GM20000 (cell line): Measurements from ENCODE around the gene RPL19.
A peak's percentile ranks its signal among the peaks of the same experiment; 100 is the strongest.

ENCODE experiments used
- DNase-seq: peaks from one replicate; pipeline ENCODE4 v3.0.0; 2012; ENCODE audit warnings: low spot score
- TF ChIP-seq, protein P1 (sequence below): IDR thresholded peaks from 2 replicates; pipeline ENCODE4 v1.5.1; 2012; ENCODE audit warnings: mild to moderate bottlenecking, control low read depth; ENCODE audit errors: extremely low read depth, missing control alignments

Gene RPL19

DNA sequence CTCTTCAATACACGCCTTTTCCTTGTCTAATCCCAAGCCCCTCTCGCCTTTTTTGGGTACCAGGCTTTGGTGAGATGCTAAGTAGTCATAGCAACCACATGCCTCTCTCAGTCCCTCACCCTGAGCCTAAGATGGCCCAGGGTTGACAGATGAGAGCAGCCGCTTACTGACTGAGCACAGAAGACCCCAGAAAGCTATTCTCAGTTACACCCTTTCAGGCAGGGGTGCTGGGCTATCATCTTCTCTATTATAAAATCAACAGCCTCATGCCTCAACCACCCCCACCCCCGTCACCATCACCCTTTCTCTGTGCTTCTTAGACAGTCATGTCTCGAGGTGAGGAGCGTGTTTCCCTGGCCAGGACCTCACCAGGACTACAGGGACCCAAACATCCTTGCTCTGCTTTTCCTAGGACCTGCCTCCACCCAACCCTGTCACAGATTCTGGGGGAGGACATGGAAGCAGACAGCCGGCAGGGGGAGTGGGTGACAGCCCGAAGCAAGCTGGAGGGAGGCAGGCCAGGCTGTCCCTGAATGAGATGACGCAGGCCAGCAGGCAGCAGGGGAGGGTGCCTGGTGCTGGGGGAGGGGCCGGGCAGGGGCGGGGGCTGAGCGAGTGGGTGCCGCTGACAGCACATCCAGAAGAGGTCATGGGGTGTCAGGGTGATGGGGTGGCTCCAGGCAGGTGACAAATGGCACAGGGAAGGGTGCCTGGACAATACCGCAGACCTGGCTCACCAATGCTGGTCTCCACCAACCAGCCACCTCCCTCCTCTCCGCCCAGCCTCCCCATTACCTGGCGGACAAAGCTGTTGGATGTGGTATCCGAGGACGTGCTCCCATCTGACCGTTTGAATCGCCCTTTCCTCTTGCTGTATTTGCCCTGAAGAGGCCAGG, 5.7 kb upstream of the RPL19 start:
- TF ChIP-seq, protein P1, sequence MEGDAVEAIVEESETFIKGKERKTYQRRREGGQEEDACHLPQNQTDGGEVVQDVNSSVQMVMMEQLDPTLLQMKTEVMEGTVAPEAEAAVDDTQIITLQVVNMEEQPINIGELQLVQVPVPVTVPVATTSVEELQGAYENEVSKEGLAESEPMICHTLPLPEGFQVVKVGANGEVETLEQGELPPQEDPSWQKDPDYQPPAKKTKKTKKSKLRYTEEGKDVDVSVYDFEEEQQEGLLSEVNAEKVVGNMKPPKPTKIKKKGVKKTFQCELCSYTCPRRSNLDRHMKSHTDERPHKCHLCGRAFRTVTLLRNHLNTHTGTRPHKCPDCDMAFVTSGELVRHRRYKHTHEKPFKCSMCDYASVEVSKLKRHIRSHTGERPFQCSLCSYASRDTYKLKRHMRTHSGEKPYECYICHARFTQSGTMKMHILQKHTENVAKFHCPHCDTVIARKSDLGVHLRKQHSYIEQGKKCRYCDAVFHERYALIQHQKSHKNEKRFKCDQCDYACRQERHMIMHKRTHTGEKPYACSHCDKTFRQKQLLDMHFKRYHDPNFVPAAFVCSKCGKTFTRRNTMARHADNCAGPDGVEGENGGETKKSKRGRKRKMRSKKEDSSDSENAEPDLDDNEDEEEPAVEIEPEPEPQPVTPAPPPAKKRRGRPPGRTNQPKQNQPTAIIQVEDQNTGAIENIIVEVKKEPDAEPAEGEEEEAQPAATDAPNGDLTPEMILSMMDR: no peak
- DNase-seq: no peak

GRCh38 chr17:39194985-39195524, 5.0 kb upstream of the RPL19 start:
- TF ChIP-seq, protein P1: no peak
- DNase-seq: no peak

- peak; percentile 71 for DNase-seq
- TF ChIP-seq, protein P1: no peak
Observed at GRCh38 chr17:39195568-39196160, 4.4 kb upstream of the RPL19 start.

DNA sequence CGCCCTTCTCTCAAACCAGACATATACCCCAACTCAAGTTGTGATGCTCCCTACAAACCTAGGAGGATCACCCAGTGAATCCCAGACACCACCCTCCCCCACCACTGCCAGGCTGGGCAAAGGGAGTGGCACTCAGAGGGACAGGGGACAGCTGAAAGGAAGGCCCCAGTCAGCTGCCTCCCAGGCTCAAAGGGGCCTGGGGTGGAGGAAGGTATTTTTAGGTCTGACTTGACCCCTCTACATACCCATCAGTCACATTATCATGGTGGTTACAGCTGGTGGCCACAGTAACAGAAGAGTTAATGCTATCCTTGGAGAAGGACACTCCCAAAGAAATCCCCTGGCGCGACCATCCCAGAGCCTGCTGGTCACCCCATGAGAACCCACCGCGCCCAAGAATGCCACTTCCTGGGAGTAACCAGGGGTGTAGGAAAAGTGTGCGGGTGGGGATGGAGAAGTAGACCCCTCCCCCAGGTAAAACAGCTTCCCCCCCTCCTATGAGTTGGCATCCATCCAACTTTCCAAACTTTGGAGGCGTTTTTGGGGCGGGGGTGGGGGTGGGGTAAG, 3.8 kb upstream of the RPL19 start:
- no peak for DNase-seq
- TF ChIP-seq, protein P1: no peak

GRCh38 chr17:39196808-39197291, 3.2 kb upstream of the RPL19 start:
- TF ChIP-seq, protein P1: no peak
- peak; percentile 58 for DNase-seq

DNA sequence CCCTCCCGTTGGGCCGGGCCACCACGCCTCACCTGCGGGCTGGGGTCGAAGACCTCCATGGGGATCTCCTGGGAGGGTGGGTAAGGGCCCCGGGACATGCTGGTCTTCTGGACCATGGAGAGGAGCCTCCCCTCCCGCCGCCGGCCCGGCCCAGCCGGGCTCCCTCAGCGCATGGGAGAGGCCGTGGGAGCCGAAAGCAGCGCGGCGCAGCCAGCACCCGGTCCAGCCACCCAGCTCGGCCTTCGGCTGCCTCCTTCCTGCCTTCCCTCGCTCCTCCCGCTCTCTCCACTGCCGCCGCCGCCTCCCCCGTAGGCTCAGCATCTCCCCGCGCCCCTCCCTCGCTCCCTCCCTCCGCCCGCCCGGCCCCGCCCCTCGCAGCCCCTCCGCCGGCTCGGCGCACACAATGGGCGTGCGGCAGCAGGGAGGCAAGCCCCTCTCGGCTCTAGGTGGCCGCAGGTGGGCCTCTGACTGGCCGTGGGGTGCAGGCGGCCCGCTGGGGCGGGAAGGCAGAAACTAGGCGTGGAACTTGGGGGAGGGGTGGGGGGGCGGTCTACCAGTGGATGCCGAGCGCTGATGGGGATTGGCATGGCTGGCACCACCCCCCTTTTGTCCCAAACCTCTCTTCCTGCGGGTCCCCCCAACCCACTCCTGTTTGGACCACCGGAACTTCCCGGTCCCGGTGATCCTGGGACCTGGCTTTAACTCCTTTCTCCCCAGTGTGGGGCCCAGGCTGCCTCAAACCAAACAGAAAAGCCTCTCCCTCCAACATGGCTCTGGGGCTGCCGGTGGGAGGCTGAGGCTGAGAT, 2.5 kb upstream of the RPL19 start, which contains the start of gene CACNB1:
Gene CACNB1, minus strand, starts transcription at position 290 of the 806 bp plus-strand sequence. Its CDS starts 174 bp downstream, at position 116.
- TF ChIP-seq, protein P1: no peak
- peak; percentile 92 for DNase-seq
